ENCODE results near the gene AGBL4.

AGBL4 gene

DNA sequence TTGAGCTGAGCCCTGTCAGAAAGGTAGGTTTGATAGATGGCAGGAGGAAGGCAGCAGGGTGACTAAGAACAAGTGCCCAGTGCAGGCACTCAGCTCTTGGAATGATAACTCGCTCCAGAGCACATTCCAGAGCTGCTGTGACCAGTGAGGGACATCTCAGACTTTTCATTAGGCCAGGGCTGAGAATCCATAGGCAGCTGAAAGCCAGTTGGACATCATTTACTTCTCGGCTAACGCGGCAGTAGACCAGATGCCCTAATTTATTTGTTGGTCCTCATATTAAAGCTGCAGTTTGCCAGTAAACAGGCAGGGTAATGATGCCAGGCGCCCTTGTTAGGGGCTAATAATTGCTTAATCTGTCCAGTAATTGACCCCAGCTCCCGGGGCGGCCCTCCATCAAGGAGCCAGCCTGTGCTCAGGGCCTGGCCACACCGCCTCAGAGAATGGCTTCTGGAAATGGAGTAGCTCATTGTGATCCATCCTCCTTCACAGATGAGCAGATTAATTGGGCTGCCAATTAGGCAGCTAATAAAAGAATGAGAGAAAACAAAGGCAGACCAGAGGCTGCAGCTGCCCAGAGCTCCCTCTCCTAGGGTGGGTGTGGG lies 1369.0 kb downstream of the AGBL4 start:
- Mint-ChIP-seq H3K27ac (no peak overlapping the region), H3K4me3 (no peak overlapping the region), H3K27me3 (peaks cover 4% of the 10 kb centered on the region), H3K4me1 (no peaks in the 10 kb centered on the region), H3K36me3 (no peaks in the 10 kb centered on the region), H3K9me3 (no peaks in the 10 kb centered on the region)
- CTCF ChIA-PET = no interaction called here
- DNase-seq = no peak

DNA sequence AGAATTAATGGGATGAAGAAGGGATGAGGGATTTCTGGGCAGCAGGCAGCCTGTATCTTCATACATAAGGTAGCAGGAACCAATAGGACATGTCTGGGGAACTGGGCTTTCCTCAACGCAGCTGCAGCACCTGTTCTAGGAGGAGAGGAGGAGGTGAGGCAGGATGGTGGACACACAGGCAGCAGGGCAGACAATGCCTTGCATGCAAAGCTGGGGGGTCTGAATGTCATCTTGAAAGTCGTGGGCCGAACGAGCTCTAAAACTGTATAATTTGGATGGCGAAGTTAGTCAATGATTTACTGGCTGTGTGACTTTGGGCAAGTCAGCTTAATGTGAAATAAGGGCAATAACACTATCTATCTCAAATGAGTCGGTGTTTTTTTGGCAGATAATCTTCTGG lies 1371.4 kb downstream of the AGBL4 start:
- H3K27ac Mint-ChIP-seq = no peak overlapping the region
- CTCF ChIA-PET = interaction anchor here (1.3 kb wide), 1 partner anchor 25 kb away, joined by 3 read pairs; no protein-coding TSS in a partner anchor

DNA sequence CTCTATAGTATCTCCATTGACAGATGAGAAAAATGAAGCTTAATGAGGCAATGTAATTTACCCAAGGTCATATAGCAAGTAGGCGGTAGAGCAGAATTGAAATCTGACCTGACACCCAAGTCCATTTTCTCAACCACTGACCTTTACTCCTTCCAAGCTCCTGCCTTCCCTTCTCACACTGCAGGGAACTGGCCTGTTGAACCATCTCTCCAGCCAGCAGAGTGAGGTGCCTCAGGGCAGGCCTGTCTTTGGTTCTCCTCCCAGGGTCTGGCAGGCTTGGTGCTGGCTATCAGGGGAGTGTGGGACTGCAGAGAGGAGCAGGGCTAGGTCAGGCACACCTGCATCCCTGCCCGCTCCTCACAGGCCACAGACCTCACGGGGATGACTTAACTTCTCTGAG lies 1373.9 kb downstream of the AGBL4 start:
- H3K4me3 Mint-ChIP-seq = no peak overlapping the region
- no peak for DNase-seq
- no peaks in the 10 kb centered on the region for H3K4me1 Mint-ChIP-seq
- H3K36me3 Mint-ChIP-seq = no peaks in the 10 kb centered on the region
- CTCF ChIA-PET = no interaction called here
- peaks cover 8% of the 10 kb centered on the region for H3K27me3 Mint-ChIP-seq
- H3K9me3 Mint-ChIP-seq = no peaks in the 10 kb centered on the region
- no peak overlapping the region for H3K27ac Mint-ChIP-seq

More for the DNA sequence above, 1371.4 kb downstream of the AGBL4 start:
- no peak for DNase-seq
- Mint-ChIP-seq H3K4me1 (no peaks in the 10 kb centered on the region), H3K36me3 (no peaks in the 10 kb centered on the region), H3K9me3 (no peaks in the 10 kb centered on the region), H3K27me3 (peaks cover 4% of the 10 kb centered on the region), H3K4me3 (no peak overlapping the region)

DNA sequence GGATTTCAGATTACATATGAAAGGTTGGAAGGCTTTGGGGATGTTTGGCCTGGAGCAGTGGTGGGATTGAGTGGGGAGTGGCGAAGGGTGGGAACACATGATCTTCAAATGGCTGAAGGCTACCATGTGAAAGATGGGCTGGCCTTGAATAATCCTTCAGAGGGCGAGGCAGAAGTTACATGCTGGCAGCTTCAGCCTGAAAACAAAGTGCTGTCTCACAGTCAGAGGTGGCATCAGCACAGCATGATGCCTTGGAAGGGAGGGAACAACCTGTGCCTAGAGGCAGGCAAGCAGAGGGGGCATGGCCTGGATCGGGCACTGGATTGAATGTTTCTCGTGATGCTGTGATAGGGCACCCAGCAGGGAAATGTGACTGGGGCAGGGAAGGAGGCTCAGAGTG lies 1377.9 kb downstream of the AGBL4 start:
- no peak overlapping the region for H3K27ac Mint-ChIP-seq
- CTCF ChIA-PET = no interaction called here
- no peak overlapping the region for H3K4me3 Mint-ChIP-seq
- H3K27me3 Mint-ChIP-seq = peaks cover 9% of the 10 kb centered on the region
- DNase-seq = no peak
- H3K36me3 Mint-ChIP-seq = no peaks in the 10 kb centered on the region
- H3K4me1 Mint-ChIP-seq = no peaks in the 10 kb centered on the region
- no peaks in the 10 kb centered on the region for H3K9me3 Mint-ChIP-seq

DNA sequence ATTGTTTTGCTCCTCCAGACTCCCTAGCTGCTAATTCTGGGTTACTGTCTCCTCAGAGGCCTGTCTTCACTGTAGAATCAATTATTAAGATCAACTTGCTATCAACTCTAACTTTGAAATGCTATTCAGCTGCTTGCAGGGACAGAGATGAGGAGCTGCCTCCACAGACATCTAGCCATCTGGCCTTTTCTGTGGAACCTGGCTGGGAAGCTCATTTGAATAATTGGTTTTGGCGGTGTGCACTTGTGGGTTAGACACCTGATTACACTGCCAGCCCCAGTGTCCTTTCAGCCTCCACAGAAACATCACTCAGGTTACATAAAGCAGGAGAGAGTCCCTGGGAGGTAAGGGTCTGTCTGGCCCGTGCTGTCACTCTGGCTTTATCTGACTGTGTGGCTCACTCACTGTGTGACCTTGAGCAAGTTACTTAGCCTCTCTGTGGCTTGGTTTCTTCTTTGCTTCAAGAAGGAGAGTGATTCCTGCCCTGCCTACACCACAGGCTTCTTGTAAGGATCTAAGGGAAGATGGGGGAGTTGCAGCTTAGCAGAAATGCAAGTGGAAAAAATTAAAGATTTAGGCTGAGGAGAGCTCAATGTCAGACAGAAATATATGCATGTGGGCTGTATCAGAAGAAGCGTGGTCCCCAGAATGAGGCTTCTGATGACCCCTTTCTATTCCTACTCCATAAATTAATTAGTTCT lies 1378.7 kb downstream of the AGBL4 start:
- Mint-ChIP-seq H3K36me3 (no peaks in the 10 kb centered on the region), H3K27me3 (peaks cover 9% of the 10 kb centered on the region), H3K9me3 (no peaks in the 10 kb centered on the region), H3K27ac (no peak overlapping the region), H3K4me1 (no peaks in the 10 kb centered on the region), H3K4me3 (no peak overlapping the region)
- CTCF ChIA-PET = no interaction called here
- no peak for DNase-seq

DNA sequence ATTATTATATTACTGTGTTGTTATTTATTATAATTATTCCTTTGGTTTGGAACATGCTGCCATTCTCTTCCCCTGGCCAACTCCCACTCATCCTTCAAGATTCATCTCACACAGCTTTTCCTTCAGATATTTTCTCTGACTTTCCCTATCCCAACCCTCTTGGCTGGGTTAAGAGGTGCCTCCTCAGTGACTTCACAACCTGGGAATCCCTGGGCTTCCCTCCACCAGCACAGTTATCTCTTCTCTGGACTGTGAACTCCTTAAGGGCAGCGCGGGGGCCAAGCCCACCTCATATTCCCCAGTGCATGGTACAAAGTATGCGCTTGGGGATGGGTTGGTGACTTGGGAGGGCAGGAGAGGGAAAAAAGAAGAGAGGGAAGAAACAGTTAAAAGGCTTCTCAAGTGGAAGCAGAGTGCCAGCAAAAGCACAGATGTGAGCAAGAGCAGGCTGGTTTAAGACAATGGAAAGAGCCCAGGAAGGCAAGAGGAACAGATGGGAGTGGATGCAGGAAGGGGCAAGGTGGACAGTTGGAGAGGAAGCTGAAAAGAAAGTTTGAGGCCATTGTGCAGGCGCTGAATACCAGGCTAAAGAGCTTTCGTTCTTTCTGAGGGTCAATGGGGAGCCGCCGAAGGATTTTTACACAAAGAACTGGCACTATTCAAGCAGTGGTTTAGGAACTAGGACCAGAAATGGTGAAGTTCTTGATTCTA lies 1379.4 kb downstream of the AGBL4 start:
- Mint-ChIP-seq H3K4me3 (no peak overlapping the region), H3K27me3 (peaks cover 9% of the 10 kb centered on the region), H3K4me1 (no peaks in the 10 kb centered on the region), H3K36me3 (no peaks in the 10 kb centered on the region), H3K27ac (no peak overlapping the region), H3K9me3 (no peaks in the 10 kb centered on the region)
- CTCF ChIA-PET = no interaction called here
- no peak for DNase-seq

DNA sequence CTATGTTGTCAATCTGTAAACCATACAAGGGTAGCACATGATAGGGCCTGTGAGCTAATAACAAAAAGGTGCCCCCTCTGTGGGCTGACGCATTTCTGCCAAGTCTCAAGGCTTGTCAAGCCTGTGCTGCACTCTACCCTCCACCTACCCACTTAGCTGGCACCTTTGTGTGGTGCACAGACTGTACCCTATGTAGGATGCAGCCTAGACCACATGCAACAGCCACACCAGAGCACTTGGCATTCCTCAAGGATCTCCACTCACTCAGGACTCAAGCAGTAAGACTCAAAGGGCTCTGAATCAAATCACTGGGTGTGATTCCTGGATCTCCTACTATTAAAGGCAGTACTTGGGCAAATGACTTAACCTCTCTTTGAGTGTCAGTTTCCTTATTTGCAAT lies 1380.6 kb downstream of the AGBL4 start:
- CTCF ChIA-PET = no interaction called here
- Mint-ChIP-seq H3K36me3 (no peaks in the 10 kb centered on the region), H3K27me3 (peaks cover 9% of the 10 kb centered on the region), H3K4me3 (no peak overlapping the region), H3K9me3 (no peaks in the 10 kb centered on the region), H3K4me1 (no peaks in the 10 kb centered on the region), H3K27ac (no peak overlapping the region)
- DNase-seq = no peak

DNA sequence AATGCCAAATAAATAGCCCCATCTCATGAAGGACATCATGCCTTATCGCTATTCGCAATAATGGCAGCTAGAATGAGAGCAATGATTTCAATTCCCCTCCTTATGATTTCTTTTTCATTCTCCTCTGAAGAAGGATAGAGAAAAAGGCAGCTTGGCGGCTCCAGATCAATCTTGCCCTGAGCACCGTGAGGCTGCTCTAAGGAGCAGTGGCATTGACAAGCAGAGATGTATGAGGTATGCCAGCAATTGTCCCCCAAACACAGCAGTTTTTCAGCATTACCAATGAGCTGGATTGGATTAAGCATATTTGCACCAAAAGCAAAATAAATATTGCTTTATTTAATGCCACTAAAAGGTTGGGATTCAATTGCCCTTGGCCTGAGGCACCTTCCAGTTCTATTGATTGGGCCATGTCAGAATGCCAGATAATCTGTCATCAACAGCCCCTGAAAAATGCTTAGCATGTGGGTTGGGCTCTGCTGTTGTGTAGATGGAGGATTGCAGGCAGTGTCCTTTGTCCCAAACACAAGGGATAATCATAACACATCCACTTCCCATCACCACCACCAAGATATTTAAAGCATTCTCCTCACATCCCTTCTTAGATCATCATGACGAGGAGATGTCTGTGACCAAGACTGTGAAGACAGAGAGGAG lies 1382.8 kb downstream of the AGBL4 start:
- Mint-ChIP-seq H3K36me3 (no peaks in the 10 kb centered on the region), H3K4me1 (no peaks in the 10 kb centered on the region), H3K27me3 (peaks cover 12% of the 10 kb centered on the region), H3K9me3 (no peaks in the 10 kb centered on the region), H3K27ac (no peak overlapping the region), H3K4me3 (no peak overlapping the region)
- CTCF ChIA-PET = no interaction called here
- DNase-seq = no peak

DNA sequence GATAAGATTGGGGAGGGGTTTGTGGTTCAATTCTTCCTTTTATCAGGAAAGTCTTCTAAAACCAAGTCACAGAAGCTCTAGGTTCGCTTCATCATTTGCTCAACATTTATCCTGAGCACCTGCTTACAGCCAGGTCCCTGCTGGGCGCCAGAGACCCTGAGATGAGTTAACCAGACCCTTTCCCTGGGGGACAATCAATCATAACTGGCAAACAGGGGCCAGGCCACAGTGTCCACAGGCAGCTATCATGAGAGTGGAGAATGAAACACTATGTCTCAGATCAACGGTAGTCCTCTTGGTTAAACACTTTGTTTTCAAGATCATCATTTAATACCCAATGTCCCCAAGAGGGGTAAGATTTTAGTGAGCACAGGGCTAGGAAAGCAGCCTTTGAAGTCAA lies 1393.9 kb downstream of the AGBL4 start:
- Mint-ChIP-seq H3K36me3 (no peaks in the 10 kb centered on the region), H3K9me3 (no peaks in the 10 kb centered on the region), H3K27ac (no peak overlapping the region), H3K27me3 (peaks cover 16% of the 10 kb centered on the region), H3K4me3 (no peak overlapping the region), H3K4me1 (no peaks in the 10 kb centered on the region)
- DNase-seq = no peak
- CTCF ChIA-PET = no interaction called here

DNA sequence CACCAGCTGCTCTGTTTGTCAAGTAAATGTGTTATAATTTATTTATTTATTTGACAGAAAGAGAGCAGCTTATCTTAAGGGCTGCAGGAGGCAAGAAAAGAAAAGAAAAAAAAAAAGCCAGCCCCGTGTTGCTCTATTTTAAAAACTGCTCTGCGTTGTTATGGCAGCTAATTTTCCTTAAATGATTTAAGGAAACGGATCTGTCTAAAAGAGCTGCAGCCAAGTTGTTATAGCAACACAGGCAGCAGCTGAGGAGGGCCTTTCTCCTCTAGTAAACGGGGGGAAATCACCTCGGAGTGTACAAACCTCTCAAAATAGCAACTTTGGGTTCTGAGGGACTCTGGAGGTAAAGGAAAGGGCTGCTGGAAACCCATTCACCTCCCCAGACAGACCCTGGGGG lies 1396.3 kb downstream of the AGBL4 start:
- no peak overlapping the region for H3K4me3 Mint-ChIP-seq
- CTCF ChIA-PET = no interaction called here
- H3K36me3 Mint-ChIP-seq = no peaks in the 10 kb centered on the region
- no peaks in the 10 kb centered on the region for H3K4me1 Mint-ChIP-seq
- DNase-seq = no peak
- H3K9me3 Mint-ChIP-seq = no peaks in the 10 kb centered on the region
- H3K27ac Mint-ChIP-seq = no peak overlapping the region
- H3K27me3 Mint-ChIP-seq = peaks cover 21% of the 10 kb centered on the region

DNA sequence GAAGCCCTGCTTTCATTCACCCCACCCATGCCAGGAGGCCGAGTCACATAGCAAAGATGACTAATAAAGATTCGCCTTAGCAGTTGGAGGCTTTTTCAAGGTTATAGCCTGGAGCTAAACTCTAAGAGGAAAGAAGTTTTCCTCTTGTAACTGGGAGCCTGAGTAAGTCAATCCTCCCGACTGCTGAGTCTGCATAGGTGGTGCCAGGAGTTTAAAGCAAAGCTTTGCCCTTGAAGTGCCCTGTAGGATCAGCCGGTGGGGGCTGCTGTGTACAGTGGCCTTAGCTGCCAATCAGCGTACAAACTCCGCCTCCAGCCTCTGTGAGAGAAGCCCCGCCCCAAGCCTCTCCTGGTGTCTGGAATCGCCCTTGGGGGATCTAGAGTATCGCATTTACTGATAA lies 1404.2 kb downstream of the AGBL4 start:
- Mint-ChIP-seq H3K9me3 (no peaks in the 10 kb centered on the region), H3K36me3 (no peaks in the 10 kb centered on the region), H3K4me3 (no peak overlapping the region), H3K4me1 (no peaks in the 10 kb centered on the region), H3K27ac (no peak overlapping the region), H3K27me3 (peaks cover 13% of the 10 kb centered on the region)
- DNase-seq = no peak
- CTCF ChIA-PET = no interaction called here

DNA sequence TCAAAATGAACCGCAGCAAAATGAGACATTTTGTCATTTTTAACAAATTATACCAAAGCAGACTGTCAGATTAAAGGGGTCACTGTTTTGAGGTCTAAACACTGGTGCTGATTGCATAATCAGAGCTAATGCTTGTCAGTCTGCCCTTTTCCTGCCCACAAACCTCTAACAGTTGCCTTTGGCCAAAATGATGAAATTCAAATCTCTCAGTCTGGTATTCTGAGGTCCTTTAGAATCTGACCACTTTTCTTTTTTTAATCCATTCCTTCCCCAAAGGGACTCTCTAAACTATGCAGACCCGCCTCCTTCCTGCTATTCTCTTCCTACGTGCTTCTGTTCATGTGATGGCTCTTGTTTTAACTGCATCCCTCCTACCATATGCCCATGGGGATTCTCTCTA lies 1406.5 kb downstream of the AGBL4 start:
- DNase-seq = no peak
- Mint-ChIP-seq H3K27ac (no peak overlapping the region), H3K4me1 (no peaks in the 10 kb centered on the region), H3K36me3 (no peaks in the 10 kb centered on the region), H3K4me3 (no peak overlapping the region), H3K9me3 (no peaks in the 10 kb centered on the region), H3K27me3 (peaks cover 9% of the 10 kb centered on the region)
- CTCF ChIA-PET = no interaction called here

DNA sequence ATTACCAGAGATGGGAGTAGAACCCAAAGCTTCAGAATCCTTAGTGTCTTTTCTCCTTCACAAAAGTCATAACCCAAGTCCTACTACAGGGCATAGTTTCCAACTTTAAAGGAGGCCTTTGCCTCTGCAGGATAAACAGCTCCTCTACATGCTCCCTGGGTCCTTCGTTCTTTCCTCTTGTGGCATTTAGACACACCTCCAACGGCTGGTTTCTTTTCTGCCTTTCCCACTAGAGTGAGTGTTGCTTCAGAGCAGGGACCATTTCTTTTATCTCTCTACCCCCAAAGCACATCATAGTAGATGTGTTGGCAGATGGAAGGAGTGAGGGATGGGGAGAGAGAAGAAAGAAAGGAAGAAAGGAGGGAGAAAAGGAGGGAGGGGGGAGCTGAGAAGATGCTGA lies 1407.0 kb downstream of the AGBL4 start:
- H3K27me3 Mint-ChIP-seq = peaks cover 9% of the 10 kb centered on the region
- no peak overlapping the region for H3K27ac Mint-ChIP-seq
- no peaks in the 10 kb centered on the region for H3K4me1 Mint-ChIP-seq
- no peaks in the 10 kb centered on the region for H3K9me3 Mint-ChIP-seq
- CTCF ChIA-PET = no interaction called here
- H3K4me3 Mint-ChIP-seq = no peak overlapping the region
- no peaks in the 10 kb centered on the region for H3K36me3 Mint-ChIP-seq
- no peak for DNase-seq

DNA sequence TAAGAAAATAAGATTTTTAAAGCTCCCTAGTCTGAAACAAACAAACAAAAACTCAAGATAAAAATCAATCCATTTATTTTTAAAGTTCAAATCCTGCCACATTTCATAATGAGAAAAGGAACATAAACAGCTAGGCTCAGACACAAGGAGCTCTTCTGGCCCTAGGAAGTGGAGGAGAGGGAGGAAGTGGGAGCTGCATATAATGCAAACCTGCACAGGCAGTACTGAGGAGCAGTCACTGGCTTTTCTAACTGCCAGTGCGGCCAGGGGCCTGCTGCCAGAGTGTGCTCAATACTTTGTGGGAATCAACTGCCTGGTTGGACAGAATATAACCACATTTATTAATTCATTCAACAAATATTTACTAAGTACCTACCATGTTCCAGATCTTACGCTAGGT lies 1411.9 kb downstream of the AGBL4 start:
- CTCF ChIA-PET = no interaction called here
- no peak overlapping the region for H3K4me3 Mint-ChIP-seq

More for the DNA sequence above, 1411.9 kb downstream of the AGBL4 start:
- Mint-ChIP-seq H3K27ac (no peak overlapping the region), H3K9me3 (no peaks in the 10 kb centered on the region), H3K36me3 (no peaks in the 10 kb centered on the region), H3K27me3 (peaks cover 4% of the 10 kb centered on the region), H3K4me1 (no peaks in the 10 kb centered on the region)
- DNase-seq = no peak
